GM12891 (cell line): Measurements from ENCODE around the gene OR6T1.

Experiments
- PAX5 ChIP-seq: IDR thresholded peaks from 2 replicates; pipeline ENCODE4 v1.6.1; 2011; ENCODE audit warnings: low read length, moderate library complexity, mild to moderate bottlenecking; ENCODE audit not compliant: insufficient read depth, severe bottlenecking
- POLR2A ChIP-seq: IDR thresholded peaks from 2 replicates; pipeline ENCODE4 v1.6.1; 2011; ENCODE audit warnings: low read depth, low read length, control low read depth
- POLR2AphosphoS5 ChIP-seq: IDR thresholded peaks from 2 replicates; pipeline ENCODE4 v1.6.1; 2011; ENCODE audit warnings: low read depth, low read length, control low read depth
- POU2F2 ChIP-seq: IDR thresholded peaks from 2 replicates; pipeline ENCODE4 v1.6.1; 2011; ENCODE audit warnings: low read depth, mild to moderate bottlenecking, control low read depth, low read length, moderate library complexity
- SPI1 ChIP-seq: IDR thresholded peaks from 2 replicates; pipeline ENCODE4 v1.6.1; 2011; ENCODE audit warnings: low read depth, low read length, control low read depth
- TAF1 ChIP-seq: IDR thresholded peaks from 2 replicates; pipeline ENCODE4 v1.6.1; 2011; ENCODE audit warnings: low read depth, low read length, control low read depth

GRCh38 chr11:123979311-123979710 lies 35.7 kb upstream of the OR6T1 start:
- TF ChIP-seq POLR2A (no peak), TAF1 (no peak), POLR2AphosphoS5 (no peak), SPI1 (no peak), POU2F2 (no peak), PAX5 (no peak)
